Measurements from ENCODE around the gene CADM1.

DNA sequence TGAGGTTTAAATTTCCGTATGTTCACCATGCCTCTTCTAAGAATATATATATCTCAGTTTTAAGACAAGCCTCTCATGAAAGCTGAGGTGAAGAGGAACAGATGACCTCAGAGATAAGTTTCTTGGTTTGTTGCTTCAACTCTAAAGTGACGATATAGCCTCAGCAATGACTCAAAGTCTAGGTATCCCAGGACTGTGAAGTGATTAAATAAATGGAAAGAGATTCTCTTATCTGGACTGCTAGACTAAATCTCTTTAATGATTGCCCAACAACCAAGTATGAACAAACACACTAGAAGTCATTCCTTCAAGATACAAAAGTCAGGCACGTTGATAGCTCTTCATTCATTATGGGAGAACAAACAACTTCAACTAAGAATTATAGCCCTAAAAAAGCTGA lies 15.3 kb downstream of the CADM1 start:
- TF ChIP-seq GATA3 (IDR thresholded peaks at IDR 0.05; ENCODE audit: low read depth, low read length) = no peak
- no peak for TF ChIP-seq GATA2 (IDR thresholded peaks at IDR 0.05; ENCODE audit: low read depth, low read length)

Data from SH-SY5Y (cell line).